Adipose tissue (tissue), 3 donors: ENCODE data around the gene HLA-DMA. TPM values are rescaled to one million over a fixed set of nuclear protein-coding genes. Genes with fewer than 3 reads are reported as not detected.

Experiments used
- H3K27ac ChIP-seq: one replicate; pipeline ENCODE4 v1.5.1; 2013; ENCODE audit warnings: low read depth, low read length
- WGBS, 3 donors: extraction: QIAGEN DNeasy Blood & Tissue Kit; methylation state at CpG; one replicate each; pipeline ENCODE4 v1.1.7; 2013; 5-methylcytosine and 5-hydroxymethylcytosine counted together
- polyA plus RNA-seq, 3 donors: library from polyadenylated mRNA; stranded (reverse); fragments of 200-250 nt; gene quantifications; one replicate each; pipeline ENCODE4 v1.2.3, GENCODE V29; 2013
- donor health status: healthy with polysubstance abuse.
- donor health status: Bipolar disorder and iron deficiency.
- donor health status: healthy.

Gene HLA-DMA
- 10 to 100 TPM; 14.2 to 70.0 (median 55.4) TPM for polyA plus RNA-seq

- H3K27ac ChIP-seq: no peak within 1 kb of the TSS
- WGBS, 3 donors: 19 to 38% (median 22%) methylated on average over 10 of the region's 10 CpGs
These were observed at the start of gene HLA-DMA for GRCh38 chr6:32952817-32953739. Gene HLA-DMA (minus strand): TSS chr6:32953097. CDS start chr6:32953036, 61 bp downstream.

- WGBS, 3 donors: 62 to 75% (median 71%) methylated on average over 4 of the region's 4 CpGs
These were observed 48.8 kb upstream of the HLA-DMA start for GRCh38 chr6:33001685-33002084.

GRCh38 chr6:33000055-33000454 lies 47.2 kb upstream of the HLA-DMA start:
- H3K27ac ChIP-seq: no peak overlapping the region
- 33 to 41% (median 36%) methylated on average over 8 of the region's 8 CpGs for WGBS, 3 donors

More at GRCh38 chr6:33001685-33002084, 48.8 kb upstream of the HLA-DMA start:
- no peak overlapping the region for H3K27ac ChIP-seq

- H3K27ac ChIP-seq: no peak overlapping the region
- 32 to 51% (median 45%) methylated on average over 2 of the region's 2 CpGs for WGBS, 3 donors
These were observed 42.6 kb upstream of the HLA-DMA start for GRCh38 chr6:32995448-32995847.

- no peak overlapping the region for H3K27ac ChIP-seq
These were observed 40.6 kb upstream of the HLA-DMA start for GRCh38 chr6:32993363-32993973.

GRCh38 chr6:32991972-32992371 lies 39.1 kb upstream of the HLA-DMA start:
- 51 to 74% (median 73%) methylated on average over 4 of the region's 4 CpGs for WGBS, 3 donors
- no peak overlapping the region for H3K27ac ChIP-seq

More at GRCh38 chr6:32993363-32993973, 40.6 kb upstream of the HLA-DMA start:
- WGBS, 3 donors: 86 to 91% (median 88%) methylated on average over 9 of the region's 9 CpGs

- WGBS, 3 donors: 91 to 97% (median 96%) methylated on average over 1 of the region's 1 CpG
These were observed 36.5 kb upstream of the HLA-DMA start for GRCh38 chr6:32989368-32989767.

GRCh38 chr6:32984622-32985389 lies 31.9 kb upstream of the HLA-DMA start:
- no peak overlapping the region for H3K27ac ChIP-seq
- 13 to 15% (median 13%) methylated on average over 9 of the region's 9 CpGs for WGBS, 3 donors

More at GRCh38 chr6:32989368-32989767, 36.5 kb upstream of the HLA-DMA start:
- H3K27ac ChIP-seq: no peak overlapping the region

DNA sequence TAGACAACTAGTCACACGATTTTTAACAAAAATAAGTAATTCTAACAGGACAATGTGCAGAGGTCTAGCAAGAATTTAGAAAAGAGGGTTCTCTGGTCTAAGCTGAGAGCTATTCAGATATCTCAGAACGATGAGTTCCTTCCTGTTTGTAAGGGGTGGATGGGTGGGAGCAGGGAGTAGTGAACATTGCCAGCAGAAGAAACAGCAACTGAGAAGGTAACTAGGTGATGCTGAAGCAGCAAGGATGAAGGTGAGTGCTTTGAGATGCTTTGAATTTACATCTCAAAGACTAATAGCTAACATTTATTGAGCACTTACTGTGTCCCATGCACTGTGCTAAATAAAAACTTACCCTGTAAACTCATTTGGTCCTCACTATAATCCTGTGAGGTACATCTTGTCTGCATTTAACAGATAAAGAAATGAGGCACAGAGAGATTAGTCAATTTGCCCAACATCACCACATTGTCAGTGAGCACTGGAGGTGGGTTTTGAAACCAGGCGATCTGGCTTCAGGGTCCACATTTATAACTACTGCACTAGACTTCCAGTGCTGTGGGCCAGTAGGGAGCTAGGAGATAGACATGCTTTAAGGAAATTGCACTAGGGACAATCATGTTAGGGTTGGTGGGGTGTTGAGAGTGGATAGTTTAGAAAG lies 31.2 kb upstream of the HLA-DMA start:
- no peak overlapping the region for H3K27ac ChIP-seq
- WGBS, 3 donors: 38 to 44% (median 38%) methylated on average over 3 of the region's 3 CpGs

GRCh38 chr6:32983493-32983848 lies 30.6 kb upstream of the HLA-DMA start:
- 50 to 78% (median 70%) methylated on average over 1 of the region's 1 CpG for WGBS, 3 donors

DNA sequence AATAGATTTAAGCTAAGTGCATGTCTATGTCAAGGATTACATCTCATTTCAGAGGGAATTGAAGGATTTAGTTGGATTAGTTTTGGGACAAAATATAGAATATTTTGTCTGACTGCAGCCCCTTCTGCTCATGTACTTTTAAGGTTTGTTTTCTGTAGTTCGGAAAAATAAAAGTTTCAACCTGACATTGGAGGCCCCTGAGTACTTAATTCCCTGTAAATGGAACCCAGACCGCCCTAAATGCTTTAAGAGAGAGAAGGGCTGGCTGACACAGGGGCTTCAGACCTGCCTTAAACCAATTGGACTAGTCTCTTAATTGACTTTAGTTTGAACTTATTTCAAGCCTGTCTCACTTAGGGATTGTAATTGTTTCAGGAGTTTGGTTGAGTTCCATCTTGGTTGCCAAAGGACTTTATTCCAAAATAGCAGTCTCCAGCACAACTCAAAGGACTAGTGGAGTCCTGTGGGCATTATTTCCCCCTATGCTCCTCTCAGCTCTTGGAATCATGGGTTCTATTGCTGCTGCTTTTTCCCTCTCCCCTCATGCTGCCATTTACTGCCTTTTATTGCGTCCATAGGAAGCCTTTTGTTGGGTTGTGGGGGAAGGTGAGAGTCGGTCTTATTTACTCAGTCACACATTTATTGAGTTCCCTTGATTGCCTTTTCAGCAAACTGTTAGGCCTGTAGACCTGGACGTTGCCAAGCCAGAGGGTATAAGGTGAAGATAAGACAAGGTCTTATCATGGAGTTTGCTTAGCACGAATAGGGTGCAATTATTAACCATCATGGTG lies 30.0 kb upstream of the HLA-DMA start:
- no peak overlapping the region for H3K27ac ChIP-seq
- 49 to 67% (median 56%) methylated on average over 6 of the region's 6 CpGs for WGBS, 3 donors

More at GRCh38 chr6:32983493-32983848, 30.6 kb upstream of the HLA-DMA start:
- H3K27ac ChIP-seq: no peak overlapping the region

DNA sequence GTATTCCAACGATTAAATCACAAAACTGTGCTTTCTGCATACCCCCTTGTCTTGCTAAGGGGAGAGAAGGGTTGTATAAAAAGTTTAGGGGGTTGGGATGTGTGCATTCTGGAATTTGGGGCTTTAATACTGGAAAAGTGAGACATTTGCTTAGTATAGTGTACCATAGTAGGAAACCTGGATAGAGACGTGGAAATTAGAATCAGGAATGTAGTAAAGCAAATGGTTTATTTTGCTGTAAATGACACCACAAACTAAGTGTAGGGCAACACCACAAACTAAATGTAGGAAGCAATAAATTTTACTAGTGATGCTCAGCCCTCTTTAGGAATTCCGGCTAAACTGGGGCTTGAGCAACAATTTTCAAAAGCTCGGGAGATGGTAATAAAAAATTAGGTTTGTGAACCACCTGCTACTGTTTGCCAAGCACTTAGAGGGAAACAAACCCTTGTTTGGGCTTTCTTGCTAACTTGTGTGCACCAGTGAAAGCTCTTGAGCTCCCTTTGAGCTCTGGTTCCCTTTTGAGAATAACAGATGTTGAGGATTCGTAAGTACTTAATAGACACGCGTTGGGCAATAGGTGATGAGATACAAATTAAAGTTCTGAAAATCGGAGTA lies 29.3 kb upstream of the HLA-DMA start:
- H3K27ac ChIP-seq: no peak overlapping the region
- 50 to 60% (median 52%) methylated on average over 8 of the region's 8 CpGs for WGBS, 3 donors

DNA sequence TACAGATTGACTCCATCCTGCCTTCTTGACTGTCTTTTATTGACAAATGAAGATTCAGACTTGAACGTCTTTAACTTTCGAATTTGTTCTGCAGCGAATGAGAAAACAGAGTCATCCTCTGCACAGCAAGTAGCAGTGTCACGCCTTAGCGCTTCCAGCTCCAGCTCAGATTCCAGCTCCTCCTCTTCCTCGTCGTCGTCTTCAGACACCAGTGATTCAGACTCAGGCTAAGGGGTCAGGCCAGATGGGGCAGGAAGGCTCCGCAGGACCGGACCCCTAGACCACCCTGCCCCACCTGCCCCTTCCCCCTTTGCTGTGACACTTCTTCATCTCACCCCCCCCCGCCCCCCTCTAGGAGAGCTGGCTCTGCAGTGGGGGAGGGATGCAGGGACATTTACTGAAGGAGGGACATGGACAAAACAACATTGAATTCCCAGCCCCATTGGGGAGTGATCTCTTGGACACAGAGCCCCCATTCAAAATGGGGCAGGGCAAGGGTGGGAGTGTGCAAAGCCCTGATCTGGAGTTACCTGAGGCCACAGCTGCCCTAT lies 27.7 kb upstream of the HLA-DMA start:
- no peak overlapping the region for H3K27ac ChIP-seq
- WGBS, 3 donors: 67 to 73% (median 68%) methylated on average over 11 of the region's 11 CpGs

- H3K27ac ChIP-seq: no peak overlapping the region
- 85 to 89% (median 85%) methylated on average over 12 of the region's 12 CpGs for WGBS, 3 donors
These were observed 27.0 kb upstream of the HLA-DMA start for GRCh38 chr6:32979720-32980487.

GRCh38 chr6:32977953-32978324 lies 25.0 kb upstream of the HLA-DMA start:
- 40 to 69% (median 60%) methylated on average over 7 of the region's 7 CpGs for WGBS, 3 donors
- H3K27ac ChIP-seq: no peak overlapping the region

DNA sequence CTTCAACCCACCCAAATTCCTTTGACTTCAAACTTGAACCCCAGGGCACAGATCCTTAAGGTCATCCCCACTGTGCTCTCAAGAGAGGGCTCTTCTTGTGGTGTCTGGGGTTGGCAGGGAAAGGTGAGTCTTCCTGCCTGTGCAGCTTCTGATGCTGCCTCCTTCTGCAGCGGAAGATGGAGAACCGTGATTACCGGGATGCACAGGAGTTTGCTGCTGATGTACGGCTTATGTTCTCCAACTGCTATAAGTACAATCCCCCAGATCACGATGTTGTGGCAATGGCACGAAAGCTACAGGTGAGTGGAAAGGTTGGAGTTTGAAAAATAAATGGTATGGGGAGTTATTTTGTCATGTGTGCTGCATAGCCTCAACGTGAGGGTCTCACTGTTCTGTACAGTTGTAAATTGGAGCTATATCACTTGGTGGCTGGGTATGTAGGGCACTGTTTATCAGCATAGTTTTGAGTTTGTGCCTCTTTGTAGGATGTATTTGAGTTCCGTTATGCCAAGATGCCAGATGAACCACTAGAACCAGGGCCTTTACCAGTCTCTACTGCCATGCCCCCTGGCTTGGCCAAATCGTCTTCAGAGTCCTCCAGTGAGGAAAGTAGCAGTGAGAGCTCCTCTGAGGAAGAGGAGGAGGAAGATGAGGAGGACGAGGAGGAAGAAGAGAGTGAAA lies 24.5 kb upstream of the HLA-DMA start:
- WGBS, 3 donors: 48 to 71% (median 68%) methylated on average over 10 of the region's 10 CpGs
- H3K27ac ChIP-seq: no peak overlapping the region
